NCI-H1930 (cell line): ENCODE measurements around the gene MYO10.
"Not testable (repeated sequence)": the region's sequence is repeated elsewhere in the genome, so short reads cannot be mapped to it uniquely, and the experiment has no call there.

Experiments used
- DNase-seq, 2 experiments: peaks; one replicate each; lab custom pipeline; 2025; lab: John Stamatoyannopoulos, UW

Gene MYO10

GRCh38 chr5:16936150-16936988, at the start of gene MYO10:
MYO10 (minus strand) TSS chr5:16936288; CDS start chr5:16935808, 480 bp downstream.
- peak; percentile 76 to 77 for DNase-seq

- not testable (repeated sequence) for DNase-seq
Observed at GRCh38 chr5:16985304-16985703, 49.2 kb upstream of the MYO10 start.

GRCh38 chr5:16983972-16984371, 47.9 kb upstream of the MYO10 start:
- no peak for DNase-seq

- DNase-seq, result no peak
Observed at GRCh38 chr5:16983022-16983639, 47.0 kb upstream of the MYO10 start.

GRCh38 chr5:16981700-16982099, 45.6 kb upstream of the MYO10 start:
- no peak for DNase-seq

- DNase-seq, result no peak
Observed at GRCh38 chr5:16980983-16981382, 44.9 kb upstream of the MYO10 start.

- DNase-seq, result no peak
Observed at GRCh38 chr5:16978296-16978695, 42.2 kb upstream of the MYO10 start.

- no peak for DNase-seq
Observed at GRCh38 chr5:16976625-16977008, 40.5 kb upstream of the MYO10 start.

- no peak for DNase-seq
Observed at GRCh38 chr5:16975950-16976624, 40.0 kb upstream of the MYO10 start.

- DNase-seq, result no peak
Observed at GRCh38 chr5:16974981-16975380, 38.9 kb upstream of the MYO10 start.

- DNase-seq, result no peak
Observed at GRCh38 chr5:16970826-16971225, 34.7 kb upstream of the MYO10 start.

GRCh38 chr5:16970260-16970659, 34.2 kb upstream of the MYO10 start:
- DNase-seq, result no peak

GRCh38 chr5:16965581-16965980, 29.5 kb upstream of the MYO10 start:
- no peak for DNase-seq

GRCh38 chr5:16963821-16964220, 27.7 kb upstream of the MYO10 start:
- no peak for DNase-seq

GRCh38 chr5:16961131-16961530, 25.0 kb upstream of the MYO10 start:
- DNase-seq, result no peak

- DNase-seq, result no peak
Observed at GRCh38 chr5:16957304-16958196, 21.5 kb upstream of the MYO10 start.

GRCh38 chr5:16953729-16954128, 17.6 kb upstream of the MYO10 start:
- no peak for DNase-seq

- DNase-seq, result no peak
Observed at GRCh38 chr5:16952968-16953671, 17.0 kb upstream of the MYO10 start.

- no peak for DNase-seq
Observed at GRCh38 chr5:16946725-16947124, 10.6 kb upstream of the MYO10 start.

GRCh38 chr5:16944816-16945562, 8.9 kb upstream of the MYO10 start:
- DNase-seq, result no peak
